Dermis blood vessel endothelial cell (primary cell): ENCODE measurements around the gene TMA7. TPM values are rescaled to one million over a fixed set of nuclear protein-coding genes. Genes with fewer than 3 reads are reported as not detected.
"Not testable (repeated sequence)": the region's sequence is repeated elsewhere in the genome, so short reads cannot be mapped to it uniquely, and the experiment has no call there.

Experiments
- DNase-seq: peaks from one replicate; pipeline ENCODE4 v3.0.0; 2010
- total RNA-seq: library from RNA; depleted of rRNA; stranded (reverse); fragments of >200 nt; gene quantifications from 2 replicates; pipeline ENCODE4 v1.2.3, GENCODE V29; 2014

Gene TMA7
- total RNA-seq, 1 donor from 2014 or later: 272 TPM

- DNase-seq: no peak
These were observed 2.2 kb upstream of the TMA7 start for GRCh38 chr3:48437812-48438211.

GRCh38 chr3:48440590-48440958 is 517 bp downstream of the TMA7 start:
- DNase-seq: peak; percentile 47

- no peak for DNase-seq
These were observed 1.9 kb downstream of the TMA7 start for GRCh38 chr3:48441940-48442339.

GRCh38 chr3:48445277-48445882 is 5.3 kb downstream of the TMA7 start:
- DNase-seq: no peak

GRCh38 chr3:48446043-48446424 is 6.0 kb downstream of the TMA7 start:
- DNase-seq: no peak

- peak; percentile 93 for DNase-seq
These were observed 6.6 kb downstream of the TMA7 start, which contains the start of gene ATRIP for GRCh38 chr3:48446425-48447193. ATRIP (plus strand) TSS chr3:48446737; CDS start chr3:48446846, 109 bp downstream.

- no peak for DNase-seq
These were observed 11.2 kb downstream of the TMA7 start for GRCh38 chr3:48451270-48451669.

- no peak for DNase-seq
These were observed 16.4 kb downstream of the TMA7 start for GRCh38 chr3:48456456-48456855.

- no peak for DNase-seq
These were observed 19.3 kb downstream of the TMA7 start for GRCh38 chr3:48459331-48459730.

GRCh38 chr3:48459773-48460516 is 19.9 kb downstream of the TMA7 start:
- no peak for DNase-seq

- no peak for DNase-seq
These were observed 20.5 kb downstream of the TMA7 start for GRCh38 chr3:48460517-48460902.

GRCh38 chr3:48461767-48462166 is 21.7 kb downstream of the TMA7 start:
- DNase-seq: not testable (repeated sequence)

GRCh38 chr3:48463703-48464102 is 23.6 kb downstream of the TMA7 start:
- DNase-seq: no peak

- DNase-seq: no peak
These were observed 24.7 kb downstream of the TMA7 start for GRCh38 chr3:48464713-48465221.

- DNase-seq: no peak
These were observed 25.1 kb downstream of the TMA7 start for GRCh38 chr3:48465237-48465530.

GRCh38 chr3:48465531-48466378 is 25.7 kb downstream of the TMA7 start:
- peak; percentile 100 for DNase-seq

- peak; percentile 32 for DNase-seq
These were observed 26.5 kb downstream of the TMA7 start for GRCh38 chr3:48466386-48467109.

GRCh38 chr3:48467110-48467454 is 27.0 kb downstream of the TMA7 start:
- DNase-seq: no peak

- no peak for DNase-seq
These were observed 27.6 kb downstream of the TMA7 start for GRCh38 chr3:48467473-48468267.

- DNase-seq: no peak
These were observed 28.3 kb downstream of the TMA7 start for GRCh38 chr3:48468329-48468731.
